GM06990 (cell line): ENCODE results near the gene MEGF11.
"Not testable (repeated sequence)": the region's sequence is repeated elsewhere in the genome, so short reads cannot be mapped to it uniquely, and the experiment has no call there.

Source experiments
- DNase-seq: peaks from one replicate; pipeline ENCODE4 v3.0.0-alpha.2; 2011; ENCODE audit not compliant: insufficient read length; ENCODE audit errors: extremely low read depth
- H3K27me3 ChIP-seq: replicated peaks from 2 replicates; pipeline ENCODE4 v1.6.0; 2011; ENCODE audit warnings: low read length; ENCODE audit not compliant: control insufficient read depth, insufficient read depth
- H3K36me3 ChIP-seq: 2 replicates; pipeline ENCODE4 v1.5.1; 2011; ENCODE audit warnings: low read length; ENCODE audit not compliant: control insufficient read depth, insufficient read depth
- H3K4me3 ChIP-seq: replicated peaks from 2 replicates; pipeline ENCODE4 v1.5.1; 2011; ENCODE audit warnings: low read depth, mild to moderate bottlenecking, control low read depth, low read length
- TF ChIP-seq, protein P1 (sequence below): IDR thresholded peaks from 2 replicates; pipeline ENCODE4 v1.5.1; 2011; ENCODE audit warnings: low read length, control low read depth, mild to moderate bottlenecking, inconsistent platforms; ENCODE audit not compliant: insufficient read depth, poor library complexity, severe bottlenecking

The MEGF11 gene

DNA sequence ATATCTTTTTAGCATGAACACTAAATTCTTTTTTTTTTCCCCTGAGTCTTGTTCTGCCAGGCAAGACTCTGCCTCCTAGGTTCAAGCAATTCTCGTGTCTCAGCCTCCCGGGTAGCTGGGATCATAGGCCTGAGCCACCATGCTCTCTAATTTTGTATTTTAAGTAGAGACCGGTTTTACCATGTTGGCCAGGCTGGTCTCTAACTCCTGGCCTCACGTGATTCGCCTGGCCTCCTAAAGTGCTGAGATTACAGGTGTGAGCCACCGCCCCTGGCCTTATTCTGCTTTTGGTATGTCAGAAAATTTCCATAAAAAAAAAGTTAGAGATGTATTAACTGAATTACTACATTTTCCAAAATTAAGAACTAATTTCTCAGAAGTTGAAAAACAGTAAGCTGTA lies 370.0 kb downstream of the MEGF11 start:
- TF ChIP-seq, protein P1, sequence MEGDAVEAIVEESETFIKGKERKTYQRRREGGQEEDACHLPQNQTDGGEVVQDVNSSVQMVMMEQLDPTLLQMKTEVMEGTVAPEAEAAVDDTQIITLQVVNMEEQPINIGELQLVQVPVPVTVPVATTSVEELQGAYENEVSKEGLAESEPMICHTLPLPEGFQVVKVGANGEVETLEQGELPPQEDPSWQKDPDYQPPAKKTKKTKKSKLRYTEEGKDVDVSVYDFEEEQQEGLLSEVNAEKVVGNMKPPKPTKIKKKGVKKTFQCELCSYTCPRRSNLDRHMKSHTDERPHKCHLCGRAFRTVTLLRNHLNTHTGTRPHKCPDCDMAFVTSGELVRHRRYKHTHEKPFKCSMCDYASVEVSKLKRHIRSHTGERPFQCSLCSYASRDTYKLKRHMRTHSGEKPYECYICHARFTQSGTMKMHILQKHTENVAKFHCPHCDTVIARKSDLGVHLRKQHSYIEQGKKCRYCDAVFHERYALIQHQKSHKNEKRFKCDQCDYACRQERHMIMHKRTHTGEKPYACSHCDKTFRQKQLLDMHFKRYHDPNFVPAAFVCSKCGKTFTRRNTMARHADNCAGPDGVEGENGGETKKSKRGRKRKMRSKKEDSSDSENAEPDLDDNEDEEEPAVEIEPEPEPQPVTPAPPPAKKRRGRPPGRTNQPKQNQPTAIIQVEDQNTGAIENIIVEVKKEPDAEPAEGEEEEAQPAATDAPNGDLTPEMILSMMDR, result no peak
- Histone ChIP-seq H3K4me3 (no peak overlapping the region), H3K27me3 (no peaks in the 10 kb centered on the region), H3K36me3 (peaks cover 4% of the 10 kb centered on the region)
- DNase-seq, result no peak

DNA sequence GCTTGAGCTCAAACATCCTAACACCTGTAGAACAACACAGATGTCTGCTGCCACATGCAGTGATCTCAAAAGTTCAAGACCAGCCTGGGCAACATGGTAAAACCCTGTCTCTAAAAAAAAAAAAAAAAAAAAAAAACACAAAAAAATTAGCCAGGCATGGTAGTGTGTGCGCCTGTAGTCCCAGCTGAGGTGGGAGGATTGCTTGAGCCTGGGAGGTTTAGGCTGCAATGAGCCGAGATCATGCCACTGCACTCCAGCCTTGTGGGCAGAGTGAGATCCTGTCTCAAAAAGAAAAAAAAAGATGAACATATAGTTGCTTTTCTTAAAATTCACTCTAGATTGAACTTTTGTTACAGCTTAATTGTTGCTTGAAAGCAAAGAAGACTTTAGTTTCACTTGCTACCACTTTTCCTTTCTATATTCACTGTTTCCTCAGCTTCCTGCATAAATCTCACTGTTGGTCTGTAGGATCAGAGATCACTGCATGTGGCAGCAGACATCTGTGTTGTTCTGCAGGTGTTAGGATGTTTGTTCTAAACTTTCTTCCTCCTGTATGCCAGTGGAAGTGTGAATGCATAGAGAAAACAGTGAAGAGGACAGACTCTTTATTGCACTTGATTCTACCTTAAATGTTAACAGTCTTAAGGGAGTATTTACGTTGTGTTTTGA lies 371.6 kb downstream of the MEGF11 start:
- Histone ChIP-seq H3K36me3 (peaks cover 6% of the 10 kb centered on the region), H3K27me3 (no peaks in the 10 kb centered on the region)
- DNase-seq, result no peak

DNA sequence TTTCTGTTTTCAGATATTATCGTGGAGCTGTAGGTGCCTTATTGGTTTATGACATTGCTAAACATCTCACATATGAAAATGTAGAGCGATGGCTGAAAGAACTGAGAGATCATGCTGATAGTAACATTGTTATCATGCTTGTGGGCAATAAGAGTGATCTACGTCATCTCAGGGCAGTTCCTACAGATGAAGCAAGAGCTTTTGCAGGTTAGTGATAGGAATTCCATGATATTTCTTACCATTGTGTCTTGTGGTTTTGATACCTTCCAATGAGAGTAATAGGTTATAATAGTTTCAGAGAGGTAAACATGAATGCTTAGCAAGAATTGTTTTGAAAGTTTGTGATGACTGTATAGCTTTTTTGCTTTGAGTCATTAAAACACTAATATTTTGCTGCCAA lies 375.8 kb downstream of the MEGF11 start:
- Histone ChIP-seq H3K36me3 (peaks cover 8% of the 10 kb centered on the region), H3K27me3 (no peaks in the 10 kb centered on the region), H3K4me3 (no peak overlapping the region)
- DNase-seq, result no peak
- TF ChIP-seq, protein P1, result no peak

More for the DNA sequence above, 371.6 kb downstream of the MEGF11 start:
- TF ChIP-seq, protein P1, result no peak
- H3K4me3 ChIP-seq, result no peak overlapping the region

DNA sequence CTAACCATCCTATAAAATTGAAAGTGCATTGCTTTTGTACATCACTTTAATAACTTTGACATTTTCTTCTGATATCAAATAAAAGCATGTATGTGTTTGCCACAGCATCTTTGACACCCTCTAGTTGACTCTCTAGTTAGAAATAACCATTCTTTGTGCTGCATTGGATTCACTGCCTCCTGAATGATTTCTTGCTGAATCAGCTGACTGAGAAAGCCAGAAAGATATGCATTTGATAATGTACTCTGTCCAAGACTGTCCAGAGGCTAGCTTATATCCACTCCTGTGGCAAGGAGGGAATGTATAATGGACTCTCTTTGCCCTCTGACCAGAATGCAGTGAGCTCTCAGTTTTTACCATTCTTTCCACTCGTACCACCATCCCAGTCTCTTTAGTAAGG lies 378.1 kb downstream of the MEGF11 start:
- Histone ChIP-seq H3K27me3 (no peaks in the 10 kb centered on the region), H3K36me3 (peaks cover 8% of the 10 kb centered on the region), H3K4me3 (no peak overlapping the region)
- no peak for DNase-seq
- TF ChIP-seq, protein P1, result no peak

DNA sequence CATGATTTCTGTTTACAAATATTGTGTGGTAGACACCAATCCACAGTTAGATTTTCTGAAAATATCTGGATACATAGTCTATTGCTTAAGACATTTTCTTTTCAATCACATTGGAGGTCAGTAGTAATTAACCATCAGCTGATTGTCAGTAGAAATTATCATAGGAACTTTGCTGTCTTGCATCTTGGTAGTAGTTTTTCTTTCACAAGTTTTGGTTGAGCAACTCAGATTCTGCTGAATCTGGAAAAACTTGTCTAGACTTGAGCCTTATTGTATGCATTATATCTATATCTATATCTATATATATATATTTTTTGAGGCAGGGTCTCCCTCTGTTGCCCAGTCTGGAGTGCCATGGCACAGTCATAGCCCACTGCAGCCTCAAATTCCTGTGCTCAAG lies 380.3 kb downstream of the MEGF11 start:
- H3K36me3 ChIP-seq, result peaks cover 5% of the 10 kb centered on the region
- TF ChIP-seq, protein P1, result no peak
- H3K27me3 ChIP-seq, result no peaks in the 10 kb centered on the region
- no peak for DNase-seq
- no peak overlapping the region for H3K4me3 ChIP-seq

DNA sequence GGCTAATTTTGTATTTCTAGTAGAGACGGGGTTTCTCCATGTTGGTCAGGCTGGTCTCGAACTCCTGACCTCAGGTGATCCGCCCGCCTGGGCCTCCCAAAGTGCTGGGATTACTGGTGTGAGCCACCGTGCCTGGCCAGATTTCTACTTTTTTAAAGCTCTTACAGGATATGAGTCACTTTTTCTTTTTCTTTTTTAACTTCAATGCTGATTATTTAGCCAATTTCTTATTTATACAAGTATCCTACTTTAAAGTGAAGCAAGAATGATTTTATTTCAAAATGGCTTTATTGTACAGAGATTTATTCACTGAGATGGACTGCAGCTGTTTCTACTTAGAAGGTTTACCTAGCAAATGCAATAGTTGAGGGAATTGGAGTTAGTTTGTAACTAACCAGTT lies 381.0 kb downstream of the MEGF11 start:
- not testable (repeated sequence) for DNase-seq, H3K4me3 ChIP-seq, H3K36me3 ChIP-seq, H3K27me3 ChIP-seq

DNA sequence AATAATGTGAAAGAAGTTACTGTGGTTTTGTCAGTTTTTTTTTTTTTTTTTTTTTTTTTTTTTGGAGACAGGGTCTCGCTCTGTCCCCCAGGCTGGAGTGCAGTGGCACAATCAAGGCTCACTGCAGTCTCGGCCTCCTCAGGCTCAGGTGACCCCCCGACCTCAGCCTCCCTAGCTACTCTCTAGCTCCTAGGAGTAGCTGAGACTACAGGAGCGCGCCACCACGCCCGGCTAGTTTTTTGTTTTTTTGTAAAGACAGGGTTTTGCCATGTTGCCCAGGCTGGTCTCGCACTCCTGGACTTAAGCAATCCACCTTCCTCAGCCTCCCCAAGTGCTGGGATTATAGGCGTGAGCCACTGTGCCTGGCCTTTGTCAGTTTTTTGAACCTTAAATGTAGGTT lies 381.7 kb downstream of the MEGF11 start:
- not testable (repeated sequence) for DNase-seq, H3K27me3 ChIP-seq, H3K4me3 ChIP-seq

More for the DNA sequence above, 381.7 kb downstream of the MEGF11 start:
- H3K36me3 ChIP-seq, result not testable (repeated sequence)
